Measurements from ENCODE around the gene PRB4.
"Not testable (repeated sequence)": the region's sequence is repeated elsewhere in the genome, so short reads cannot be mapped to it uniquely, and the experiment has no call there.

PRB4 gene

DNA sequence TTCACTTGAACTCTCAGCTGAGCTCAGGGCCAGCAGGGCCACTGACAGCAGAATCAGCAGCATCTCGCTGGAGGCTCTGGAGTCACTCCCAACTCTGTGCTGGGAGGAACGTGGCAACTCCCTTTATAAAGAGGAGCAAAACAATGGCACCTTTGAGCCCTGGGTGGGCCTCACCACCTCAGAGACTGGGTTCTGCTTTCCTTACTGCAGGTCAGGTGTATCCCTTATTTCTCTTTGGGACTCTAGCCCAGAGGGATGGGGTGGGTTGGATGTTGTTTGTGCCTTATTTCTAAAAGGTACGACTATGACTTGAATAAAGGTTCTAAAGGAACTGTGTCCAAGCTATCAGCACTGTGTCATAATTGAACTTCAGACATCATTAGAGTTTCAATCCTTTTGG lies at the start of gene PRB4:
PRB4 (minus strand) TSS at position 101 of the 400 bp plus-strand sequence; CDS start at position 63, 38 bp downstream.
- DNase-seq = no peak

DNA sequence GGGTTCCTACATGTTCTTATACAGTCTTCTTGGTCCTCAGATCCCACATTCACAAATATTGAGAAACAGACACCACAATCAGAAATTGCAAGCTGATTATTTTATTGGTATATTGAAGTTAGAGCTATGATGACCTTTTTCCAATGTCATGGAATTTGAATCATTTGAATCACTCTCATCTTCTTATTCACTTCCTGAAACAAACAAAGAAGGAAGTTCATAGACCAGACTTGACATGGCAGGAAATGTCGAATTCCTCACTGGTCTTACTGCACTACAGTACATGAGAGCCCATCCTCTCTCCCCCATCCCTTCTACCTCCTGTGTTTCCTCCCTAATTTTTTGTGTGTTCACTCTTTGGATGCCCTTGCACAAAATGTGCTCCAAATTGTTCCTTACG lies 41.5 kb upstream of the PRB4 start:
- not testable (repeated sequence) for DNase-seq

DNA sequence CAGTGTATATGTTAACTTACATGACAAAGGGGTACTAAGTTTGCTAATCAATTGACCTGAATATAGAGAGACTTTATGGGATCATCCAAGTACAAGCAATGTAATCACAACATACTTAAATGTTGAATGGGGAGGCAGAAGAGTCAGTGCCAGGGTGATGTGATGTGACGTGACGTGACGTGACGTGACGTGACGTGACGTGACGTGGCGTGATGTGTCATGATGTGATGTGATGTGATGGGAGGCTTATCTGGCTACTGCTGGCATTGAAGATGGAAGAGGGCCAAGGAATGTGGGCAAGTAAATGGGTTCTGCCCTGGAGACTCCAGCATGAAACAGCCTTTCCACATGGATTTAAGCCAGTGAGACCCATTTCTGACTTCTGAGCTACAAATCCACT lies 38.2 kb upstream of the PRB4 start:
- DNase-seq = no peak

DNA sequence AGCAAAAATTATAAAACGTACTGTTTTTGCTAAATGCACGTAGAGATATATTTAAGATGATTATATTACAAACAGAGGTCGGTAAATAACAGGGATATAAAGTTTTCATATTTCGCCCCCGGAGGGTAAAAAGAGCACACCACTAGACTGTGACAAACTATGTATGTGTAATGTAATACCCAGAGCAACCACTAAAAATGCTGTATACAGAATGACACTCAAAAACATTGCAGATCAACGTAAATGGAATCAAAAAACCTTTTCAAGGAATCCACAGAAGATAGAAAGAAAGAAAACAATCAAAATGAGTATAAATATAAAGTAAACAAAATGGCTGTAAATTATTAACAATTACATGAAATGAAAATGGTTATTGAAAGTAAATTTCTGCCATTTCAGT lies 37.6 kb upstream of the PRB4 start:
- DNase-seq = no peak

DNA sequence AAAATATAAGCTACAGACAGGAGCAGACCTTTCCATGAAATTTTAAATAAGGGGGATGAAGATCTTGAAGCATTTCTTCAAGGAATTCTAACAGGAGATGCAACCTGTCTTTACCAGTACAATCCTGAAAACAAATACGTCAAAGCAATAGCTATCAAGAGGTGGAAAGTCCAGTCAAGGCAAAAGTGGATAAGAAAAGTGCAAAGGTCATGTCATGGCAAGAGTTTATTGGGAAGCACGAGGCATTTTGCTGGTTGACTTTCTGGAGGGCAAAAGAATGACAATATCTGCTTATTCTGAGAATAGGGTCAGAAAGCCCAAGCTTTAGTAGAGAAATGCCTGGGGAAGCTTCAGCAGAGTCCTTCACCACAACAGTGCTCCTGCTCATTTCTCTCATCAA lies 34.3 kb upstream of the PRB4 start:
- no peak for DNase-seq

DNA sequence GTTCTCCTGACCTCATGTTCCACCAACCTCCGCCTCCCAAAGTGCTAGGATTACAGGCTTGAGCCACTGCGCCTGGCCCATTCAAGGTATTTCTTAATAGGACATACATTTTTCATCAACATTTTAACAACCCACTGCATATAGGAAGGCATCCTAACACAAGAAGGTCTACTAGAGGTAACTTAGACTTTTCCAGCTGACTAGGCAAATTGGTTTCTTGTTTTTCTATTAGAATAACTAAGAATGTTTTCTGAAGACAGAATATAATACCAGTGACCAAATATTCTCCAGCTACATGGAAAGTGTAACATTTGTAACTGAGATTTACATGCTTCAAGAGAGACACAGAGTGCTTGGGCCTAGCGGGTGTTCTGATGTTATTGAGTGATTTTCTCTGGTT lies 14.2 kb upstream of the PRB4 start:
- DNase-seq = no peak

DNA sequence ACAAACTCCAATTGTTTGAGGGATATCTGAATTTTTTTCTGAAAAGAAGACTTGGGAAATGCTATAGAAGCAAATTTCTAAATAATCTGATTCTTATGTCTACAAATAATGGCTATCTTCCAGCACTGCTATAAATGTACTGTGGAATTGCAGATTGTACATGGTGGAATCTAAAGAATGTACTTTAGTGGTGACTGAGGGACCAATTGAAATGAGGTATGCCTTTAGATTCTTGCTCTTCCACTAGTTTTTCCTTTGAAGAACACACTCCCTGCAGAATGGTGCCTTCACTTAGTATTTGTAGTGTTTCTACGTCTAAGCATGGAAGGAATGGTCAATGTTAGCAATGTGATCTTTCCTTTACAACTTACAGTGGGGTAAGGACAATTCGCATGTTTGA lies 11.7 kb upstream of the PRB4 start:
- DNase-seq = no peak

DNA sequence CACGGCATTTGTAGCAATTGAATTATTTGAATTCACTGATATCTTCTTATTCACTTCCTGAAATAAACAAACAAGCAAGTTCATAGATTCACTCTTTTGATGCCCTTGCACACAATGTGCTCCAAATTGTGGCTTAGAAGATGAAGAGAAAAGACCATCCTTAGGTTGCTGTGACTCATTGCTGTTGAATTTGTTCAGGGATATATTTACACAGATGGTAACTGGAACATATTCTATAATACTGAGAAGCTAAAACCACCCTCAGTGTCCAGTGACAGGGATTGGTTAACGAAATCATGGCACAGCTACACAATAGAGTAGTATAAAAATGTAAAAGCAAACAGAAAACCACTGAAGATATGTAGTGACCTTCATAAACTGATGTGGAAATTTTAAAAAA lies 3.1 kb downstream of the PRB4 start:
- DNase-seq = no peak

DNA sequence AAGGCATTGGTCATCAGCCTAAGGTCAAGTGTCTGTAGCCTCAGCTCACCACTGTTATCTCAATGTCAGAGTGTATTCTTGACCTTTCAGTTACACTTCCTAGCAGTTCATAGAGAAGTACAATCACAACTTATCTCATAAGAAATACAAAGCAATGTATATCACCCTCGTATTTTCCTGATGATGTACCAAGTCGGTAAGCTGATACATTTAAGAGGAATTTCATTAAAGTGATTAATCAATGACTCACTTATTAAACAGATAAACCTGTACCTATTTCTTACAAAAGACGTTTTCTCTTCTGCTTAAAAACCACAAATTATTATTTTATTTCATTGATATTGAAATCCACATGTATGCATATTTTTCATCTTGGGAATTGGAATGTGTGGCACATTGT lies 36.8 kb downstream of the PRB4 start:
- no peak for DNase-seq

DNA sequence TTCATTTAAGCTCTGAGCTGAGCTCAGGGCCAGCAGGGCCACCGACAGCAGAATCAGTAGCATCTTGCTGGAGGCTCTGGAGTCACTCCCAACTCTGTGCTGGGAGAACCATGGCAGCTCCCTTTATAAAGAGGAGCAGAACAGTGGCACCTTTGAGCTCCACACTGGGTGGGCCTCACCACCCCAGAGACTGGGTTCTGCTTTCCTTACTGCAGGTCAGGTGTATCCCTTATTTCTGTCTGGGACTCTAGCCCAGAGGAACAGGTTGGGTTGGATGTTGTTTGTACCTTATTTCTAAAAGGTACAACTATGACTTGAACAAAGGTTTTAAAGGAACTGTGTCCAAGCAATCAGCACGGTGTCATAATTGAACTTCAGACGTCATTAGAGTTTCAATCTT lies 40.6 kb downstream of the PRB4 start, which contains the start of gene PRB3:
PRB3 (minus strand) TSS at position 101 of the 400 bp plus-strand sequence; CDS start at position 63, 38 bp downstream.
- DNase-seq = no peak

DNA sequence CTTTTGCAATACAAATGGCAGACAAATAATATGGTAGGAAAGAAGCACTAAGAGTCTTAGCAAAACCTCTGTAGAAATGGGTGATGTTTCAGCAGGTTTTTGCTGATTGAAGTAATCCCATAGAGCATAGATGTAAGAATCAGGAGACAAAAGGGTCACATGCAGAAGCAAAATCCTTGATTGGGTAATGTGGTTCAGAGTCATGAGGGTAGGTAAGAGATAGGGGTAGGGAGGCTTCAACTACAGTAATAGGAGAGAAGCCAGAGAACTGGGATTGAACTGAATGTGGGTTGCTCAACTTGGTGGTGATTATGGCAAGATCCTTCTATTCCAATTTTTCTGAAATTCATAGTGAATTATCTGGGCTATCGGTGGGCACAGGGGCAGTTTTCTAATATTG lies 45.7 kb downstream of the PRB4 start:
- no peak for DNase-seq

All from CD4-positive, alpha-beta T cell treated with Interleukin-17A for 1 hour (primary cell).